HuH-7 (cell line): ENCODE results near the gene CXCL12.

ENCODE experiments used
- DNase-seq: peaks from one replicate; pipeline ENCODE4 v3.0.0; 2011; ENCODE audit warnings: low spot score

Gene CXCL12

GRCh38 chr10:44384601-44385025 is 284 bp downstream of the CXCL12 start:
- DNase-seq = no peak

- DNase-seq = no peak
These were observed 922 bp downstream of the CXCL12 start for GRCh38 chr10:44383749-44384600.

DNA sequence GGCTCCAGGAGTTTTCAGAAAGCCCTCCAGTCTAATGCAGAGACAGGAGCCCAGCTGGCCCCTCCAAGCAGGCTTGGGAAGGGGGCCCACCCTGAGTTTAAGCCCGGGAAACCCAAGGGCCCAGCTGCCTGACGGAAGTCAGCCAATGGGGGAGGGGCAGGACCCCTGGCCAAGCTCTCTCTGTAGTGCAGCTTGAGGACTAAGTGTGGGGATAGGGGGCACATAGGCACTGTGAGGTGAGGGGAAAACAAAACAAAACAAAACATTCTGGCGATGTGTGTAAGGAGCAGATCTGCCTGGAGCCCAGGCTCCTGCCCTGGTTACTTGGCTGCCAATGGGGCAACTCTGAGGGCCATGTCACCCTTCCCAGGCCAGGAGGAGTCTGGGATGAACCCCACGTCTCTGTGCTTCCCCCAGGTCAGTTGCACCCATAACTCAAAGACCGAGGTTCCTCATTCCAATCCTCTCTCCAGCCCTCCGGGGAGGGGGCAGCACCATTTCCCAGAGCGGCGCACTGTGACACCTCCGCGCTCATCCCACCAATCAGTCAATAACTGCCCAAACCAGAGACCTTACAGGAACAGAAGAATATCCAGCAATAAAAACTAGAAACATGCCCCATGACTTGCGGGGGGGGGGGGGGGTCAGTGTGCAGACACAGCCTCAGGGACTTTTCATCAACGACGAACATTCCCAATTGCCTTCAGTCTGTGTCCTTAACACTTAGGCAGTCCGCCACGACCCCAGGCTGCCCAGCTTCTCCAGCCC is 1.7 kb downstream of the CXCL12 start:
- DNase-seq = no peak

DNA sequence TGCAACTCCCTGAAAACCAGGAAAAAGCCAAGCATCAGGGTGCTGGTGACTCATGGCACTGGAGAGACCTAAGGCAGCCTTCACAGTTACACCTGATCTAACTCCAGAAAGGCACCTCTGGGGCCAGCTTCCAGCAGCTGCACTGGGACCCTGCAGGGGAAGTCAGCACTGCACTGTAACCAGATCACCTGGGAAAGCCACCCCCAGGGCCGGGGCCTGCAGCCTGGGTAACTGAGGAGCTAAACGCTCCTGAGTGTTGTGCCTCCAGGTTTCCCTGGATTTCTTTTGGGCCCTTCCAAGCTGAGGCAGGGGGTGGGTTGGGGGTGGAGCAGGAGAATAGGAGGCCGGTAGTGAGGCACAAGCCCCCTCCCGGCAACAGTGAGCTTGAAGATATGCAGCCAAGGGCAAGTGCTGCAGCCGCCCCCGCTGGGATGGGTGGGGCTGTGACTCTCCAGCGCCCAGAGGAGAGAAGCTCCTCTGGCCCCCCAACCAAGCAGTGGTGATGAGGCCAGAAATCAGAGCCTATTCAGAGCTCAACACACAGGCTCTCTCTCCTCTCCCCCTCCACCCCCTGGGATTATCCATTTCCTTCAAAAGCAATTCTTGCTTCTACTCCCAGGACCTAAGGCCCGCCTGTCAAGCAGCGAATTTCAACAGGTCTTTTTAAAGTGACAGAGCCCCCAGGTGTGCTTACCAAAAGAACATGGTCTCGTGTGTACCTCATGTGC is 2.6 kb downstream of the CXCL12 start:
- DNase-seq = no peak

- DNase-seq = no peak
These were observed 3.9 kb downstream of the CXCL12 start for GRCh38 chr10:44380829-44381600.

- DNase-seq = no peak
These were observed 5.0 kb downstream of the CXCL12 start for GRCh38 chr10:44379907-44380306.

DNA sequence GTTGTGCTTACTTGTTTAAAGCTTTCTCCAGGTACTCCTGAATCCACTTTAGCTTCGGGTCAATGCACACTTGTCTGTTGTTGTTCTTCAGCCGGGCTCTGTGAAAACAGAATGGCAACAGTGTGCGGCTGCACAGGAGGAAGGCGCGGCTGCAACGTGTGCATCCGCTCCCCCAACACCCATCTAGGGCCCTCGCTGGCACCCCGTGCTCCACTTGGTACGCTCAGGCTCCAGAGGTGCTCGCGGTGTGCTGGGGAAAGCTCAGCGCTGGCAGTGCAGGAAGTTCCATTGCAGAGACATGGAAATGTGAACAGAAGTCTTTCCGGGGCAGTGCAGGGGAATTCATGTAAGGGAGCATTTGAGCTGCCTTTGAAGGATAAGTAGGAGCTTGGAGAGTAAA is 6.3 kb downstream of the CXCL12 start:
- DNase-seq = no peak

- DNase-seq = no peak
These were observed 7.1 kb downstream of the CXCL12 start for GRCh38 chr10:44377651-44378310.

GRCh38 chr10:44376472-44377099 is 8.3 kb downstream of the CXCL12 start:
- no peak for DNase-seq

GRCh38 chr10:44374155-44374554 is 10.7 kb downstream of the CXCL12 start:
- no peak for DNase-seq

DNA sequence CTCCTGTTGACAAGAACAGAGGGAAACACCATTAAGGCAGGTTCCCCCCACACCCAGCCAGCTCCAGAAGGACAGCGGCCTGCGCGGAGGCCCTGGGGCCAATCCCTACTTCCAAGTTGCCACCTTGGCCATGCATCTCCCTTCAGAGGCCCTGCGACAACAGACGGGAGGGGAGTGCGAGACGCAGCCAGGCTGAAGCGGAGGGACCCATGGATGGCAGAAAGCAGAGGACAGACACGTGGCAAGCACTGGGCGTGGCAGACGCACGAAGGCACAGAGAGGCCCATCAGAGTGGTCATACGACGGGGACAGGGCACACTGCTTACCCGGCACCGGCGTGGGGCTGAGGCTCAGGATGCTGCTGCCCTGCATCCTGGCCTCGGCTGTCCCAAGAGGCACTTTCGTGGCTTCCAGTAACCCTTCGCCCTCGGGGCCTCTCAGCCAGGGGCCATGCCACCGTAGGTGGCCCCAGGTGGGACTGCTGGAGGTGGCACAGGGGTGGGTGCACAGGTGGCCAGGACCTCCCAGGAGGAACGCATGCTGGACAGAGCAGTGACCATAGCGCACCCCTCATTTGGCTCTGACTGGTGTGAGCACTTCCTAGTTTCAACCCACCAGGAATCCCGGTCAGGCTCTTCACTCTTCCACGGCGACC is 11.4 kb downstream of the CXCL12 start:
- DNase-seq = no peak

DNA sequence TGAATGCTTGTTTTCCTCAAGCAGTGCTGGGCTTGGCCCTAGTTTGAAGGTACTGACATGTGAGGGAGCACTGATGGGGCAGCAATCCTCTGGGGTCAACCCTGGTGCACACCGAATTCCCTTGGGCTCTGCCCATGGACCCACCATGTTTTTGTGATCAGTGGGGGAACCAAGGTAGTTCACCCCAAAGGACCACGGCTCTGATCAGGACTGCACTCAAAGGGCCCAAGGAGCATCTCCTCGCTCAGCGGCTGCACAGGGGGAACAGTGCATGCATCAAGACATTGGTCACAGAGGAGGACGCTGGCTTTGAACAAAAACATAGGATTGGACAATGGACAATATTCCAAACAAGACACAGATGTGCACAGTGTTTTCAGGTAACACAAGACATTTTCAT is 12.7 kb downstream of the CXCL12 start:
- no peak for DNase-seq

DNA sequence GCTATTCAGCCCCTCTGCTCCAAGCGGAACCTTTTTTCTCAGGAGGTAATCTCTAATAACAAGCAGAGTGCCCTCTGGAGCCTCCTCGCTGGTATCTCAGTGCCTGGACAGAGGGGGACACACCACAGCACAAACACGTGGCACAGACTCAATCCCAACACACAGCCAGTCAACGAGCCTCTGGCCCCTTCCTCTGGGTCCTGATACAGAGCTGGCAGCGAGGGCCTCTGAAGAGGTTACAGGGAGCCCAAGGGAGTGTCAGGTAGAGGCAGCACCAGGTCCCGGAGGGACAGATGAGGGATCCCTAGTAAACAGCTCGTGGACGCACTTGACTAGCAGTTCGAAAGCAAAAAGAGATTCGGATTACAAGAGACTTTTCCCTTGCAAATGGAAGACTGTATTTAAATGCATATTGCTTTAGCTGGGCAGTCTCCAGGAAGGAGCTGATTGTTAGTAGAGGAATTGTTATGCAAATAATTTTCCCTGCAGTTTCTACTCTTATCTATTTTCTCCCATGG is 14.1 kb downstream of the CXCL12 start:
- DNase-seq = no peak

DNA sequence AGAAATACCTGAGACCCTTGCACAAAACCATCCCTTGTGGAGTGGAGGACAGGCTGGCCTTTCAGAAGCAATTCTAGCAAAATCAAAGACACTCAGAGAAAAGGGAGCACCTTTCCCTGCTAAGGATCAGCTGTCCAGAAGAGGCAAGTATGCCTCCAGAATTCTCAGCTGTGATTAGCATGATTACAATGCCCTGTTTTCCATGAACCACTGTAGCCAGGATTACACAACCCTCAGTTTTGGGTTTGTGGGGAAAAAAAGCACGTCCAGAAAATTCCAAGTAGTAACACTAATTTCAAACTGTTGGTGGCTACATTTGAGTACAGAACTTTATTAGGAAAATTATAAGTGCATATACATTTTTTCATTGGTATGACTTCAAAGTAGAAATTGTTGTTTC is 15.0 kb downstream of the CXCL12 start:
- no peak for DNase-seq

DNA sequence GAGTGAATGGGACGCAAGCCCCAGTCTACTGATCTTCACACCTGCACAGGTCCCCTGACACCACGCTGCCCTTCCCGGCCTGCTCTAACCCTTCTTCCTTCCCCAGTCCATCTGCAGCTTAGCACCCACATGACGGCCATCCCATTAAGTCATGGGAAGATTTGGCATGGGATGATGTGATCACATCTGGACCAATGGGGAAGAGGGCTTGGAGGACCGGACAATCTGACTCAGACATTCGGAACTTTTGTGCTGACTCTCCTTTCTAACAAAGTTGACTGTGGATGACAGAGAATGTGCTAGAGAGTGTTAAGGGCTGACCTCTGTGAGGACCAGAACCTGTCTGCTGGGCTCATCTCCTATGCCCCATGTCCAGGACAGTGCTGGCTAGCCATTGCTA is 15.6 kb downstream of the CXCL12 start:
- no peak for DNase-seq

DNA sequence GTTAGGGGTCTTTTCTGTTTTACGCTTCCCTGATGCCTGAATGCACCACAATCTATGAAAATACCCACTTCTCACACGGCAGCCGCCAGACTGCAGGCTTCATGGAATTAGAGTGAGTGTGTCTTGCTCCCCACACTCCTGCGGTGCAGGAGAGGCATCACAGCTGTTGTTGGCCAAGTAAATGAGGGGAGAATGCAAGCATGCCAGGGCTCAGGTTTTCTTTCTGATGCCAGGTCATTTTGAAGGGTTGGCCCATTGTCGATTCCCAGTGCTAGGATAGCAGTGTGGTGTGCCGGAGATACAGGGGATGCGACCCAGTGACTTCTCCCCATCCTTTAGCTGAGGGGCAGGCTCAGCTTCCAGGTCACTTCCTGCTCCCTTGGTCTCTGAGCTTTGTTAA is 16.3 kb downstream of the CXCL12 start:
- DNase-seq = no peak

DNA sequence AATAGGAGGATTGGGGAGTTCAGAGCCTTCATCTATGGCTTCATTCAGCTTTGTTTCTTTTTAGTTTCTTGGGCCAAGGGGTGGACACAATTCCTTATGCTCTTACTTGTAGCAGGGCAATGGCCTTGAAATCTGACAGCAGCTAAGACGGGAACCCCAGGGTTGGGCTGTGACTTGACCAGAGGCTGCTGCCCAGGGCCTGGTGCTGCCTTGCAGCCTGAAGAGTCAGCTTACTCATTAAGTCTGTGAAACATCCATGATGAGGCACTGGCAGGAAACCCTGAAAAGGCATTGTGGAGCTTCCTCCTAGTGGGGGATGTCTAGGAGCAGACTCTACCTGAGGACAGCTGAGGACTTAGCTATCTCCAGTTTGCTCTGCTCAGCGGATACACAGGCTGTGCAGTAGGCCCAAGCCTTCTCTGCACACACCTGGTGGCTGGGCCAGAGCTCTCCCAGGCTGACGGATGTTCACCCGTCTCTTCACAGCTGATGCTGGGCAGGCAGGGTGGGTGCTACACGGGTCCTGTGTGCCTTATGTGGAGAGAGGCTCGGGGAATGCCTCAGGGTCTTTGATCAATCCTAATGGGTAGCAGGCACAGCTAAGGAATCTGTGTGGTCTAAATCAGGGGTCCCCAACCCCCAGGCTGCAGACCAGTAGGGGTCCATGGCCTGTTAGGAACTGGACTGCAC is 17.8 kb downstream of the CXCL12 start:
- no peak for DNase-seq

GRCh38 chr10:44364566-44364965 is 20.3 kb downstream of the CXCL12 start:
- no peak for DNase-seq

DNA sequence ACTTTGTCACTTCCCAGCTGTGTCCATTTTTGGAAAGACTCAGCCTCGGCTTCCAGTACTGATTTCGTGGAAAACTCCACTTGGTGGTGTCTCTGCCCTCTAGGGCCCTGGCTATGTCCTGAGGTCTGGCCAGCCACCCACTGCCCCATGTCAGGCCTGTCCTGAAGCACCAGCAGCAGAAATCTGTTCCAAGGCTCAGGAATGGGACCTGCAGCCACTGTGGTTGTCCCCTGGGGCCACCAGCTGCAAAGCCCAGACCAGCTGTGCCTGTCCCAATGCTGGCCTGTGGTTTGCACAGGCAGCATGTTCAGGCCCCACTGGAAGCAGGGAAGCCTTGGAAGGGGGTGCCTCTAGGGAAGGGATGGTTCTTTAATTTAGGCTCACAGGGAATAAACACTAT is 21.2 kb downstream of the CXCL12 start:
- DNase-seq = no peak
